HG03108 (cell line): Measurements from ENCODE around the gene CKAP5.

Source experiments
- ATAC-seq: cut with Tn5 transposase; IDR thresholded peaks from one replicate; pipeline ENCODE4 v1.9.1; 2021; ENCODE audit warnings: moderate library complexity; ENCODE audit not compliant: unreplicated experiment

The CKAP5 gene

DNA sequence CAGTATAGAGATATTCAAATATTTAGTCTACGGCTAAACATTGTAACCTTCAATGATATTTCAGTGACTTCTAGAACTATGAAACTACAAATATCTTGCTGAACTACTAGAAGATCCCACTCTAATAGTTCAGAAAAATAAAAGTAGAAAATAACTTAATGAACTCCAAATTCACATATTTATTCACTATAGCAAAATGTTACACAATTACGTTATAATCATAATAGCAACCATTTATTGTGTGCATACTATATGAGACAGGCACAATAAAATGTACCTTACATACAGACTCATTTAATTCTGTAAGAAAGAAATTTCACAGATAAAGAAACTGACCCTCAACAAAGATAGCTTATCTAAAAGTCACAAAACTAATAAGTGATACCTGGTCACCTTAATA is 69.2 kb downstream of the CKAP5 start:
- ATAC-seq: no peak

DNA sequence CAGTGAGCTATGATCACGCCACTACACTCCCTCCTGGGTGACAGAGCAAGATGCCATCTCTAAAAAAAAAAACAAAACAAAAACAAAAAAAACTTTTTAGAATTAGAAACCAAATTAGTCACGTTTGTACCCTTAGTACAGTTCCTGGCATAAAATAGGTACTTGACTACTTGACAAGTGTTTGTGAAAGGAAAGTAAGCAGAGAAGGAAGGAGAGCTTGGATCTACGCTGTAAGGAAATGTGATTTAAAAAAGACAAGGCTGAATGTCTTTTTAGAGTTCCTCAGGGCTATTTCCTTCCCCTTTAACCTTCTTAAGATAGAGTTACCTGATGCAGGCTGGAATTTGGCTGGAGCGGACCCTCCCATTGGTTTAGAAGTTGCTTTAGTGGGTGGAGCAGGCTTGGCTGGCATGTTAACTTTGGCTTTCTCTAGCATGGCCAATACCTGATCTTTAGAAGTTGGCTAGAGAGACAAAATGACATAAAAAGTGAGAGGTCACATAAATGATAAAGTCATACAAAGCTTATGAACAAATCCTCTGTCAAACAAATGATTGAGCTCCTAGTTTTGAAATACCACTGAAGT is 76.4 kb downstream of the CKAP5 start:
- ATAC-seq: no peak

DNA sequence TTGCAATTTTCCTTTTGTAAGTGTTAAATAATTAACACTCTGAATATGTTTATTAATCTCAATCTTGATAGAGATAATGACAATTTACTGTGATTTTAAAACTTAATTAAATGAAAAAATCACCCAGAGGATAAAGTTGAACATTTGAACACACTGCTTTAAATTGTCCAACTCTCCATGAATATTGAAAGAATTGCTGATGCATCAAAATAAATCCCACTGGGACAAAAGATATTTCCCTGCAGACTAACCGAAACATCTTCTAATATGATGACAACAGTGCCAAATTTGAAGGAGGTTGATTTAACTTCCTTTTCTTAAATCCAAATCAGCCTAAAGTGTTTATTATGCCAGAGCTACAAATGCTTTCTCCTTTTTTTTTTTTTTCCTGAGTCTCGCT is 79.4 kb downstream of the CKAP5 start:
- no peak for ATAC-seq

DNA sequence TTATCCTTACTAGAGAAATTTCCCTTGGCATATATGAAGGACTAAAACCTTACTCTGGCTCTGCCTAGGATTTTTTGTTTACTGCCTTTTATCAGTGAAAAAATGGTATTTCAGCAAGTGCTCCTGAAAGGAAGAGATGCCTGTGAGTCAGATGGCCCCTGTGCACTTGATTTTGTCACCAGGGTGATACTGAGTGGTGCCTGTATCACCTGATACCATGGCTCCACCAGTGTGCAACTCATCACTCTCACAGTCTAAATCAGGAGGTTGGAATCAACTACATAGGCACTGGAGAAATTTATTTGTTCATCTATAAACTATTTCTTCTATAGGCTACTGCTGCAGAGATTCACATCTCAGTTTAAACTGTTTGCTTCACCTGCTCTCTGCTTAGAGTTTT is 83.8 kb downstream of the CKAP5 start:
- no peak for ATAC-seq

DNA sequence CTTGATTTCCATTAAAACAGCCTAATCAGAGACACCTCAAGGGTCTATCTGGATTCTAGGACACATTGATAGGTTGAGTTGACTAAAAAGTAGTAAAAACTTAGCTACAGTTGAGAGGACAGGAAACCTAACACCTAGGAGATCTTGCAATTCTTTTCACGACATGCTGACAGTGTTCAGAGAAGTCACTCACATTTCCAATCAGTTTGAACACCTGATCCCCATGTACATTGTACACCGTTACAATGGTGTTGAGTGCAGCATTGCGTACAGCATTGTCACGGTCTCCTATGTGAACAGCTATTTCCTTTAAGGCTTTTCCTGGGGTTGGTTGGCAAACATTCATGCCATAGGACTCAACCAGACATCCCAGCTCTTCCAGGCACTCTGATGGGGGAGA is 84.3 kb downstream of the CKAP5 start:
- no peak for ATAC-seq

DNA sequence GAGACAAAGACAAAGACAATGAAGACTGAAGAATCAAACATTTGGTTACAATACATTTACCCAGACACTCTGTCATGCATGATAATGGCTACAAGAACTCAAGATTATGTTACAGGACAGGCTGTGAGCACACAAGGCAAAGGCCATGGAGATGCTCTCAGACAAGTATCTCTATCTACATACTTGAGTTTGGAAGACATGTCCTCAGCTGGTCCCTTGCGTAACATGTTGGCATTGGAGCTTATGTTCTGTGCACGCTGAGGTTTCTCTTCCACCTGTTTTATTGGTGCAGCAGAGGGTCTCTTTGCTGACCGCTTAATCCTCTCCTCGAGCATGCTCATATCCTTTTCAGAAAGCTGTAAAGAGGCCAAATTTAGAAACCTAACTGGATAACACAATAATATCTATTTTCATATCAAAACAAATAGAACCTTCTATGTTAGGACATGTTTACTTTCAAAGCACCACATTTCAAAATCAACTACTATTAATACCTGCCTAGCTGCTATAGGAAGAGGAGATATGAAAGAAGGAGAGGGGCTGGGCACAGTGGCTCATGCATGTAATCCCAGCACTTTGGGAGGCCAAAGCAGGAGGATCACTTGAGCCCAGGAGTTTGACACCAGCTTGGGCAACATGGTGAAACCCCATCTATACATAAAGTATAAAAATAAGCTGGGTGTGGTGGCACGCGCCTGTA is 85.5 kb downstream of the CKAP5 start:
- no peak for ATAC-seq

DNA sequence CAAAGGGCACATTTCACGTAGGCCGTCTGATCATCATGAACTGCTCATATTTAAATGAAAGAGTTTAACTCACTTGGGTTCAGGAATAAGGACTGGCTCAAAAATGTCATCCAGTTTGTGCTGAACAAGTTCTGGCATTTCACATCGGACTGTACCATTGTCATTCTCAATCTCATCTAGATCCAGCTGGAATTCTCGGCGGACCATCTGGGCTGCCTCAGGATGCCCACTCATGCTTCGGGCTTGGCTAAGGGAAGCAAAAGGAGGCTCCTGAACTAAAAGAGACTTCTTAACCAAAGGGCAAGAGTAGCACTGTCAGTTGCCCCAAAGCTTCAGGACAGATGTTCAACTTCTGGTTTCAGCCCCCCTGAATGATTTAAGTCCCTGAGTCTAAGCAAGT is 86.9 kb downstream of the CKAP5 start:
- no peak for ATAC-seq

DNA sequence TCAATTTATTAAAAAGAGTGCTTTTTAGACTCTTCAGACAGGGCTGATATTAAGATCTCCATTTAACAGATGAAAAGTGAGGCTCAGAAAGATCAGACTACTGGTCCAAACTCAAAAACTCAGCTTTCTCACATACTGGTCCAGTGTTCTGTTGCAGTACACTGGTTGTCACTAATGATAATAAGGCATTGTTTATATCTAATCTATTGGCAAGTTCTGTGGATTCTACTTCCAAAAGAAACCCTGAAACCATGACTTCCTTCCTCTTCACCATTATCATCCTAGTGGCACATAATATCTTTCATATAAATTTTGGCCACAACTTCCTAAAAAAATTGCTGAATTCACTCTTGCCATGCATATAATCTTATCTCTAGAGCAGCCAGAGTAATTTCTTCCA is 90.1 kb downstream of the CKAP5 start:
- ATAC-seq: no peak

DNA sequence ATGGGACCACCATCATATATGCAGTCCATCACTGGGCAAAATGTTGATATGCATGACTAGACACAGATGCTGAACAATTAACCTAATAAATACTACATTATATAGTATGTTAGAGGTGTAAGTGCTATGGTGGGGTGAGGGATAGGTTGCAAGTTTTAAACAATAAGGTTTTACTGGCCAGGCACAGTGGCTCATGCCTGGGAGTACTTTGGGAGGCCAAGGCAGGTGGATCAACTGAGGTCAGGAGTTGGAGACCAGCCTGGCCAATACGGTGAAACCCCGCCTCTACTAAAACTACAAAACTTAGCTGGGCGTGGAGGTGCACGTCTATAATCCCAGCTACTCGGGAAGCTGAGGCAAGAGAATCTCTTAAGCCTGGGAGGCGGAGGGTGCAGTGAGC is 98.9 kb downstream of the CKAP5 start:
- no peak for ATAC-seq

DNA sequence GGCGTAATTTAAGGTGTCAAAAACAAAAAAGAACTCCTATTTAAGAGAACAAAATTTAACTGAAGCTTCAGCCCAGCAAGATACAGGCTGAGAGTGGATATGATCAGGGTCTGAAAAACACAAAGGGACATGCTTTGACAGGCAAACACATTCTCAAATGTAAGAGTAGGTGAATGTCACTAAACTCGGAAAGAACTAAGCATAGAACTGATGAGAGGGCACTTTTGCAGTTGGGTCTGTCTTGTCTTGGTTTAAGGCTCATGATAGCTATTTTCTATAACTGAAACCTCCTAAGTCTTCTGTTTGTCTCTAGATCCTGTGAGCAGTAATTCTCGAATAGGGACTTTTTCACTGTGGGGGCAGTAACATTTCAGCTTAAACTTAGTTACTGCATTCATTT is 100.1 kb downstream of the CKAP5 start:
- no peak for ATAC-seq

DNA sequence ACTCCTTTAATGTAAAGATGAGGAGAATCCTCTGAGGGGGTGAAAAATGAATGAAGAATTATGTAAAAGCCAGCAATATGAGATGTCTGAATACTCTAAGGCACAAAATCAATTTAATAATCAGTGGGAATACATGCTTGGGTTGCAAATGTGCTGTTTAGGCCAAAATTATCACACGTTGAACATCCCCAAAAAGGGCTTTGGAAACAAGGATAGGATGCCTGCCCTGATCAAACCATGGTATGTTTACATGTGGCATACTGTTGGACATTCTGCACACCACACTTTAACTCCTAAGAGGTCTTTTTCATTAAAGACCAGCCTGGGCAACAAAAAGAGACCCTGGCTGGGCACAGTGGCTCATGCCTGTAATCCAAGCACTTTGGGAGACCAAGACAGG is 100.8 kb downstream of the CKAP5 start:
- no peak for ATAC-seq

DNA sequence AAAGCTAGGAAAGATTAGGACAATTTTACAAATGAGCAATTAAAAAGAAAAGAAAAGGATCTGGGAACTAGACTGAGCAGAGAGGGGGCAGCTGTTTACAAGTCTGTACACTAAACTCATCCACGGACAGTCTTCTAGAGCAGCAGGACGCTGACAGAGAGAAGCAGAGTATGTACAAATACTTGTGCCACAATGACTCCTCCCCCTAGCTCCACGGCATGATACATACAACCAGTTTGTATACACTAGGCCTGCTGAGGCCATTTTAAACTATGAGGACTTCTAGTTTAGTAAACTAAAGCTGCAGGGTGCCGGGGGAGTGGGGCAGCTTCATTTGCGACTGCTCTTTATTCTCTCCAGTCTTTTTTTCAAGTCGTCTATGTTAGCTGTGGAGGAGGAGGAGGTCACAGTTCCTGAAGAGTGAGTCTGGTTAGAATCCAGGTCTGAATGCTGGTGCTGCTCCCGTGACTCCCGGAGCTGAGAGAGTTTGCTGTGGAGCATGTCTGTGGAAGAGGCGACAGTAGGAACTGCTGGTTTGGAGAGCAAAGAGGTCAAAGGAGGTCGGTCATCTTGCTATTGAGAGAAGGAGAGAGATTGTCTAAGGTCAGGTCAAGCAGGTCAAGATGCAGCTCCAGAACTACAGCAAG is 102.3 kb downstream of the CKAP5 start:
- no peak for ATAC-seq

DNA sequence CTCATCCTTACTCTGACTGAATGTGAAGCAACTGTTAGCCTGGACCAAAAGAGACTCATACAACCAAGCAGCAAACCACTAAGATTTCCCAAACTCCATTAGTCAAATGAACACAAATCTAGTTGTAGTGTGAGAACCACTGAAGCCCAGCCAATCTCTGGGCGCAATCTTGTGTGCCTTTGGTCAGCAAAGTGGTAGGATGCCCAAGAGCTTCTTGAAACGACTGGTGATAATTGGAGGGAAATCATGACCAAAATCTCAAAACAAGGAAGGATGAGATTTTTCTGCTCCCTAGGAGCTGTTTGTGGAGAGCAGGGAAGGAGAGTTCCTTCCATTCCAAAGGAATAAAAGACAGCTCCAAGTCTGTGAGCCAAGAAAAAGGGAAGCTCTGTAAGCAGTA is 103.0 kb downstream of the CKAP5 start:
- no peak for ATAC-seq

DNA sequence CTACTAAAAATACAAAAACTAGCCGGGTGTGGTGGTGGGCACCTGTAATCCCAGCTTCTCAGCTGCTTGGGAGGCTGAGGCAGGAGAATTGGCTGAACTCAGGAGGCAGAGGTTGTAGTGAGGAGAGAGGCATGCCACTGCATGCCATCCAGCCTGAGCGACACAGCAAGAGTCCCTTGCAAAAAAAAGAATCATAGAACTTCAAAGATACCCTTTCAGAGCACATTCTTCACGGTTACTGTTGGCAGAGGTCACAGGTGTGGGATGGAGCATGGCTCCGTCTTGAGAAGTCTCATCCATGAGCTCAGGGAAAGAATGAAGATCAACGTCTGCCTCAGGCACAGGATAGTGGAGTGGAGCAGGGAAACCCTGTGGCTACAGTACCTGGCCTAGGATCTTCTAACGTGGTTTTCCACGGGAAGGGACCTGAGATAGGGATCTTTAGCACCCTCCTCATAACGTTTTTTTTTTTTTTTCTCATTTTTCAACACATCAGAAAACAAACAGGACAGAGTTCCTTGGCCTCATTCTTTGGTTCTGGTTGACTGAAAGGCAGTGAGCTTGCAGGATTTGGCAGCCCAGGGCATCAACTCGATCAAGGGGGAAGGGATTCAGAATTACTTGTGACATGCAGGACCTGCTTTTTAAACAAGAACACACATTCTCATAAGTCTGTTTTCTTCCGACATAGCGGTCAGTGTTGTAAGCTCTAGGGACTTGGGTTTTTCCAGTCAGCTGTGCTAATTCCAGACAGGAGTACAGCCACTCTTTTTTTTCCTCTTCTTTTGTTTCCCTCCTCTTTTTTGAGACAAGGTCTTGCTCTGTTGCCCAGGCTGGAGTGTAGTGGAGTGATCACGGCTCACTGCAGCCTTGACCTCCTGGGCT is 104.2 kb downstream of the CKAP5 start:
- no peak for ATAC-seq

DNA sequence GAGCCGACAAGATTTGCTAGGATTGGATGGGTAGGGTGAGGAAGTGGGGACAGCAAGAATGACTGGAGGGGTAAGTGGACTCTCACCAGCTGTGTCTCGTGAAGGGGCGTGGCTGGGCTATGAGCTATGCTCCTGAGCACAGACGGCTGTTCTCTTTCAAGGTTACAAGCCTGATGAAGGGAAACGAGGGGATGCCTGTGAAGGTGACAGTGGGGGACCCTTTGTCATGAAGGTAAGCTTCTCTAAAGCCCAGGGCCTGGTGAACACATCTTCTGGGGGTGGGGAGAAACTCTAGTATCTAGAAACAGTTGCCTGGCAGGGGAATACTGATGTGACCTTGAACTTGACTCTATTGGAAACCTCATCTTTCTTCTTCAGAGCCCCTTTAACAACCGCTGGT is 107.2 kb downstream of the CKAP5 start:
- ATAC-seq: no peak

DNA sequence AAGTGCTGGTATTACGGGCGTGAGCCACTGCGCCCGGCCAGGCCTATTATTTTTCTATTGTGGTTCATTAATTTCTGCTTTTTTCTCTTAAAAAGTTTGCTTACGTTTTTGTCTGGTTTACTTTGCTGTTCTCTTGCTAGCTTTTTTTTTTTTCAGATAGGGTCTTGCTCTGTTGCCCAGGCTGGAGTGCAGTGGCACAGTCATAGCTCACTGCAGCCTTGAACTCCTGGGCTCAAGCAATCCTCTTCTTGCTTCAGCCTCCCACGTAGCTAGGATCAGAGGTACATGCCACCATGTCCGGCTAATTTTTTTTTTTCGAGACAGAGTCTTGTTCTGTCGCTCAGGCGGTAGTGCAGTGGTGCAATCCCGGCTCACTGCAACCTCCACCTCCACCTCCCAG is 108.4 kb downstream of the CKAP5 start:
- no peak for ATAC-seq

DNA sequence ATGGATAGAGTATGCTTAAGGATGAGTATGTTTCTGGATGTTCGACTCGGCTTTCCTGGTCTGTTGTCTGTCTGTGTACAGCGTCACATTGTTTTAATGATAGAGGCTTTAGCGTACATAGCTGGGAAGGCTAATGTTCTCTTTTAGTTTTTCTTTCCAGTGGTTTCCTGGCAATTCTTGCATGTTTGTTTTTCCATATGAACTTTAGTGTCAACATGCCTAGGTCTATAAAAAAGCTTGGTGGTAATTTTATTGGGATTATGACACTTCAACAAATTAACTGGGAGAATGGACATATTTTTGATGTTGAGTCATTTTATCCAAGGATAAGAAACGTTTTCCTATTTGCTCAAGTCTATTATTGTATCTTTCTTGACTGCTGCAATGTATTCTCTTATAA is 109.5 kb downstream of the CKAP5 start:
- no peak for ATAC-seq

DNA sequence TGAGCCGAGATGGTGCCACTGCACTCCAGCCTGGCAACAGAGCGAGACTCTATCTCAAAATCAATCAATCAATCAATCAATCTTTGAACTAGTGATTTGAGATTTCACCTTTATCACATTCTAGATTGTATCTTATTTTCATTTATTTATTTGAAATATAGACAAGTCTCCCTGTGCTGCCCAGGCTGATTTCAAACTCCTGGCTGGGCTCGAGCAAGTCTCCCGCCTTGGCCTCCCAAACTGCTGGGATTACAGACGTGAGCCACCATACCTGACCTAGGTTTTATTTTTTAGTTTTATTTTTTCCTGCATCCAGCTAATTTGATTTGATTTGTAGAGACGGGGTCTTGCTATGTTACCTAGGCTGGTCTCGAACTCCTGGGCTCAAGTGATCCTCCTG is 109.9 kb downstream of the CKAP5 start:
- no peak for ATAC-seq

DNA sequence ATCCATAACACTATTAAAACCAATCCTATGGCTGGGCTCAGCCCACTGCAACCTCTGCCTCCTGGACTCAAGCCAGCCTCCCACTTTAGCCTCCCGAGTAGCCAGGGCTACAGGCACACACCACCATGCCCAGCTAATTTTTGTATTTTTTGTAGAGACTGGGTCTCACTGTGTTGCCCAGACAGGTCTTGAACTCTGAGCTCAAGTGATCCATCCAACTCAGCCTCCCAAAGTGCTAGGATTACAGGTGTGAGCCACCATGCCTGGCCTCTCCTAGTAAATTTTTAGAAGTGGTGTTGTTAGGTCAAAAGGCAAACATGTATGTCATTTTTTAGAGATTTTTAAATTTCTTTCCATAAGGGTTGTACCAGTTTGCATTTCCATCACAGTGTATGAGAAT is 112.8 kb downstream of the CKAP5 start:
- no peak for ATAC-seq

DNA sequence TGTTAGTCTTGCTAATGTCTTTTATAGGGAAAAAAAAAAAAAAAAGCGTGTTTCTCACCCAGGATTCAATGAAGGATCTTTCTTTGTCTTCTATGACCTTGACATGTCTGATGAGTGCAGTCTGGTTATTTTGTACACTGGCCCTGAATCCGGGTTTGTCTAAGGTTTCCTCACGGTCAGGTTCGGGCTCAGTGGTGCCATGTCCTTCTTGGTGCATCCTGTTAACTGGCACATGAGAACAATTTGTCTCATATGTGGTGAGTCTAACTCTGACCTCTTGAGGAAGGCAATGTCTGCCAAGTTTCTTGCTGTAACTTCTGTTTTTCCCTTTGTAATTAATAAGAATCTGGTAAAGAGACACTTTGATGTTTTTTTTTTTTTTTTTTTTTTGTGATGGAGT is 114.5 kb downstream of the CKAP5 start:
- no peak for ATAC-seq

DNA sequence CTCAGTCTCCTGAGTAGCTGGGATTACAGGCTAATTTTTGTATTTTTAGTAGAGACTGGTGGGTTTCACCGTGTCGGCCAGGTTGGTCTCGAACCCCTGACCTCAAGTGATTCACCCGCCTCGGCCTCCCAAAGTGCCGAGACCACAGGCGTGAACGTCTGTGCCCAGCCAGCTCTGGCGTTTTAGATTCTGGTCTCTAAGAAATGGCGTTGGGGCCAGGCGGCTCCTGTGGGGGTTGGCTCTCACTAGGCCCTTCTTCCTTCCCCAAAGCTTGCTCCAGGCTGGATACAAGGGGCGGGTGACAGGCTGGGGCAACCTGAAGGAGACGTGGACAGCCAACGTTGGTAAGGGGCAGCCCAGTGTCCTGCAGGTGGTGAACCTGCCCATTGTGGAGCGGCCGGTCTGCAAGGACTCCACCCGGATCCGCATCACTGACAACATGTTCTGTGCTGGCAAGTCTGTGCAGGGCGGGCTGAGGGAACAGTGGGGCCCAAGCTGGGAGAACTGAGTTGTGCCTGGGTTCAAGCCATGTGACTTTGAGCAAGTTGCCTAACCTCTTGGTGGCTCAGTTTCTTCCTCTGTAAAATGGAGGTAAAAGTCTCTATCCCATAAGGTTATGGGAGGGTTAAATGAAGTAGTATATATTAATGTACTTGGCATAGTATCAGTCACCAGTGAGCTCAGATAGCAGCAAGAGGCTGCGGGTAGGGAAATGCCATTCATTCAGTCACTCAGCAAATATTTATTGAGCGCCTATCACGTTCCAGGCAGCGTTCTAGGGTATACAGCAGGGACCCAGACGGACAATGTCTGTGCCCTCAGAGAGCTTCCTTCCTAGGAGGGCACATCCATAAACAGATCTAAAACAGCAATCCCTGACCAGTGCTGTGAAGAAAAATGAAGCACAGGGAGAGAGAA is 116.7 kb downstream of the CKAP5 start:
- ATAC-seq: no peak
